Non-pigmented ciliary epithelial cell (primary cell): ENCODE measurements around the gene EARS2.
"Not testable (repeated sequence)": the region's sequence is repeated elsewhere in the genome, so short reads cannot be mapped to it uniquely, and the experiment has no call there.

ENCODE experiments used
- DNase-seq: peaks from one replicate; pipeline ENCODE4 v3.0.0-alpha.2; 2010; ENCODE audit warnings: low read depth

The EARS2 gene

GRCh38 chr16:23527961-23528643 is 29.0 kb downstream of the EARS2 start:
- no peak for DNase-seq

- DNase-seq, result no peak
Measured at GRCh38 chr16:23524886-23525285, 32.3 kb downstream of the EARS2 start.

- no peak for DNase-seq
Measured at GRCh38 chr16:23523876-23524385, 33.2 kb downstream of the EARS2 start.

- no peak for DNase-seq
Measured at GRCh38 chr16:23523321-23523720, 33.8 kb downstream of the EARS2 start.

- DNase-seq, result no peak
Measured at GRCh38 chr16:23521965-23522364, 35.2 kb downstream of the EARS2 start.

GRCh38 chr16:23521037-23521743 is 36.0 kb downstream of the EARS2 start:
- no peak for DNase-seq

- no peak for DNase-seq
Measured at GRCh38 chr16:23520500-23520899, 36.6 kb downstream of the EARS2 start.

- no peak for DNase-seq
Measured at GRCh38 chr16:23519282-23519681, 37.9 kb downstream of the EARS2 start.

GRCh38 chr16:23518435-23518891 is 38.7 kb downstream of the EARS2 start:
- DNase-seq, result no peak

GRCh38 chr16:23516366-23517137 is 40.6 kb downstream of the EARS2 start:
- DNase-seq, result no peak

- DNase-seq, result no peak
Measured at GRCh38 chr16:23515881-23516280, 41.3 kb downstream of the EARS2 start.

GRCh38 chr16:23514381-23515152 is 42.6 kb downstream of the EARS2 start:
- no peak for DNase-seq

GRCh38 chr16:23512168-23512695 is 44.9 kb downstream of the EARS2 start:
- no peak for DNase-seq

GRCh38 chr16:23511731-23512130 is 45.4 kb downstream of the EARS2 start:
- DNase-seq, result no peak

GRCh38 chr16:23510915-23511270 is 46.3 kb downstream of the EARS2 start:
- DNase-seq, result not testable (repeated sequence)

- no peak for DNase-seq
Measured at GRCh38 chr16:23510164-23510914, 46.8 kb downstream of the EARS2 start, which contains the start of gene GGA2. GGA2 (minus strand) TSS chr16:23510494; CDS start chr16:23510411, 83 bp downstream.

GRCh38 chr16:23509782-23510163 is 47.4 kb downstream of the EARS2 start:
- no peak for DNase-seq

- DNase-seq, result no peak
Measured at GRCh38 chr16:23509441-23509754, 47.8 kb downstream of the EARS2 start.

GRCh38 chr16:23508589-23509440 is 48.3 kb downstream of the EARS2 start:
- DNase-seq, result no peak

- DNase-seq, result no peak
Measured at GRCh38 chr16:23506606-23506994, 50.5 kb downstream of the EARS2 start.
